OCI-LY7 (cell line): ENCODE results near the gene NTSR1. TPM values are rescaled to one million over a fixed set of nuclear protein-coding genes. Genes with fewer than 3 reads are reported as not detected.

Experiments
- BruUV-seq: library from RNA; stranded (reverse); fragments of 400-500 nt; replicated peaks from 2 replicates; lab custom pipeline; 2021; lab: Mats Ljungman, UMichigan
- CTCF ChIA-PET: fragments of 300-600 bp; sonication (Branson Sonifier 250); formaldehyde crosslinking; loops from one replicate; lab custom pipeline; 2022; ENCODE audit warnings: antibody characterized with exemption; ENCODE audit not compliant: unreplicated experiment; lab: Charles Lee
- POLR2A ChIA-PET: fragments of 300-600 bp; sonication (Branson Sonifier 250); formaldehyde crosslinking; loops from one replicate; lab custom pipeline; 2022; ENCODE audit warnings: antibody characterized with exemption; lab: Charles Lee
- DNase-seq: peaks from one replicate; pipeline ENCODE4 v3.0.0-alpha.2; 2015; ENCODE audit warnings: low spot score
- H2AFZ ChIP-seq: fragments of 200-600 bp; sonication (generic), shearing (Covaris generic); 2 replicates; pipeline ENCODE4 v1.6.1; 2014; ENCODE audit warnings: mild to moderate bottlenecking, antibody characterized with exemption, low read length, moderate library complexity
- H3K27ac ChIP-seq: fragments of 200-600 bp; sonication (generic); 2 replicates; pipeline ENCODE4 v1.5.1; 2014; ENCODE audit warnings: mixed run types, low read depth, mild to moderate bottlenecking, moderate library complexity, low read length, inconsistent platforms; ENCODE audit not compliant: poor library complexity, severe bottlenecking
- H3K36me3 ChIP-seq: fragments of 200-600 bp; sonication (generic); 2 replicates; pipeline ENCODE4 v1.6.1; 2014; ENCODE audit warnings: mild to moderate bottlenecking, antibody characterized with exemption, low read length, moderate library complexity, mixed read lengths; ENCODE audit not compliant: insufficient read depth
- H3K4me1 ChIP-seq: fragments of 200-600 bp; sonication (generic); 2 replicates; pipeline ENCODE4 v1.5.1; 2014; ENCODE audit warnings: mild to moderate bottlenecking, low read length; ENCODE audit not compliant: insufficient read depth, poor library complexity, severe bottlenecking
- H3K4me2 ChIP-seq: fragments of 200-600 bp; sonication (generic); 2 replicates; pipeline ENCODE4 v1.6.1; 2014; ENCODE audit warnings: mild to moderate bottlenecking, low read length
- H3K4me3 ChIP-seq: fragments of 200-600 bp; sonication (generic); 2 replicates; pipeline ENCODE4 v1.5.1; 2014; ENCODE audit warnings: mild to moderate bottlenecking, low read depth, low read length; ENCODE audit not compliant: poor library complexity, severe bottlenecking
- H3K79me2 ChIP-seq: fragments of 200-600 bp; sonication (generic); 2 replicates; pipeline ENCODE4 v1.6.1; 2016; ENCODE audit warnings: low read depth, mild to moderate bottlenecking, low read length, moderate library complexity, mixed read lengths; ENCODE audit not compliant: insufficient read depth
- H3K9me2 ChIP-seq: fragments of 200-600 bp; sonication (generic); 2 replicates; pipeline ENCODE4 v1.6.1; 2016; ENCODE audit warnings: mild to moderate bottlenecking, low read length, mixed read lengths; ENCODE audit not compliant: insufficient read depth
- H3K9me3 ChIP-seq: fragments of 200-600 bp; sonication (generic); 2 replicates; pipeline ENCODE4 v1.6.1; 2014; ENCODE audit warnings: mild to moderate bottlenecking, mixed run types, low read length, mixed read lengths
- H4K20me1 ChIP-seq: fragments of 200-600 bp; sonication (generic); 2 replicates; pipeline ENCODE4 v1.6.1; 2014; ENCODE audit warnings: mild to moderate bottlenecking, antibody characterized with exemption, low read length, moderate library complexity, mixed read lengths; ENCODE audit not compliant: insufficient read depth
- EZH2phosphoT487 ChIP-seq: fragments of 200-600 bp; sonication (generic); IDR thresholded peaks from 2 replicates; pipeline ENCODE4 v1.6.1; 2018; ENCODE audit warnings: low read depth, borderline replicate concordance, mild to moderate bottlenecking, mixed run types, antibody characterized with exemption, low read length, moderate library complexity, mixed read lengths
- intact Hi-C: fragments of 100-400 bp; cut with micrococcal nuclease; formaldehyde crosslinking; loops from one replicate; pipeline ENCODE4 v1.10.0; 2022; ENCODE audit not compliant: unreplicated experiment
- total RNA-seq, 2 experiments: library from RNA; depleted of rRNA in 1 of 2; stranded (reverse); fragments of >200 nt in 1 of 2; shearing (Covaris generic) in 1 of 2; gene quantifications; 2 replicates each; pipeline ENCODE4 v1.2.3, GENCODE V29; 2014 to 2022
- TF ChIP-seq, protein P1 (sequence below): fragments of 200-600 bp; sonication (generic); conservative IDR thresholded peaks from 2 replicates; pipeline ENCODE4 v1.5.1; 2014; ENCODE audit warnings: mild to moderate bottlenecking, antibody characterized with exemption, low read length, moderate library complexity, mixed read lengths

The NTSR1 gene
- total RNA-seq, 2 experiments from 2014 or later = not detected

DNA sequence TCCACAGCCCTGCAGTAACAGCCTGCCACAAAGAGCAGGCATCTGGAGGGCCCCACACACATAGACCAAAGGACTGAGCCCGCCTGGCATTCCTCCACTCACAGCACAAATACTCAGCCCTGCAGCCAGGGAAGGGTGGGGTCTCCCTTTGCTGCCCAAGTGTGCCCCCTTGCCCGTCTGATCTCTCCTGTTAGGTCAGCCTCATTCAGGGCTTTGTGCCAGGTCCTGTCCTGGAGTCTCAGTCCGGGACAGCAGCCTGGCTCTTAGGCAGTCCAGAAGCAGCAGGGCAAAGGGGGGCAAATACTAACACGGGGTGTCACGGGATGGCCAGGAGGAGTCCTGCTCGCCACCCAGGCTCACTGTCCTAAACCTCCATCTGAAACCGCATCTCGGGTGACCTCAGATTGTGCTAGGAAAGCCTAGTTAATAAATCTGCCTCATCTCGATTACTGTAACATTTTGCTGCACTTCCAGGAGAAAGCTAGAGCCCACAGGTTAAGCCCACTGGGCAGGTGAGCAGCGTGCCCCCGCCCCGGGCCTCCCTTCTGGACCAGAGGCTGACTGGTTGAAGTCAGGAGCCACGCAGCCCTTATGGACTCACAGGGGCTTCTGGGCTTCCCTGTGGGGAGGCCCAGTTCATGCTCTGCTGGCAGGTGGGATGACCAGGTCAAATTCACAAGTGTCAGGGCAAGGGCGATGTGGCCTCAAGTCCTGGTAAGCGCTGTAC is 92.8 kb downstream of the NTSR1 start:
- DNase-seq = no peak
- TF ChIP-seq, protein P1, sequence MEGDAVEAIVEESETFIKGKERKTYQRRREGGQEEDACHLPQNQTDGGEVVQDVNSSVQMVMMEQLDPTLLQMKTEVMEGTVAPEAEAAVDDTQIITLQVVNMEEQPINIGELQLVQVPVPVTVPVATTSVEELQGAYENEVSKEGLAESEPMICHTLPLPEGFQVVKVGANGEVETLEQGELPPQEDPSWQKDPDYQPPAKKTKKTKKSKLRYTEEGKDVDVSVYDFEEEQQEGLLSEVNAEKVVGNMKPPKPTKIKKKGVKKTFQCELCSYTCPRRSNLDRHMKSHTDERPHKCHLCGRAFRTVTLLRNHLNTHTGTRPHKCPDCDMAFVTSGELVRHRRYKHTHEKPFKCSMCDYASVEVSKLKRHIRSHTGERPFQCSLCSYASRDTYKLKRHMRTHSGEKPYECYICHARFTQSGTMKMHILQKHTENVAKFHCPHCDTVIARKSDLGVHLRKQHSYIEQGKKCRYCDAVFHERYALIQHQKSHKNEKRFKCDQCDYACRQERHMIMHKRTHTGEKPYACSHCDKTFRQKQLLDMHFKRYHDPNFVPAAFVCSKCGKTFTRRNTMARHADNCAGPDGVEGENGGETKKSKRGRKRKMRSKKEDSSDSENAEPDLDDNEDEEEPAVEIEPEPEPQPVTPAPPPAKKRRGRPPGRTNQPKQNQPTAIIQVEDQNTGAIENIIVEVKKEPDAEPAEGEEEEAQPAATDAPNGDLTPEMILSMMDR = no peak
- no peak for TF ChIP-seq EZH2phosphoT487
- Histone ChIP-seq H3K9me2 (no peaks in the 10 kb centered on the region), H2AFZ (no peak overlapping the region), H3K36me3 (peaks cover 46% of the 10 kb centered on the region), H3K9me3 (no peaks in the 10 kb centered on the region), H4K20me1 (no peaks in the 10 kb centered on the region), H3K4me2 (no peak overlapping the region), H3K79me2 (peaks cover 25% of the 10 kb centered on the region), H3K4me1 (peaks cover 30% of the 10 kb centered on the region), H3K4me3 (no peak overlapping the region), H3K27ac (no peak overlapping the region)
- POLR2A ChIA-PET = no interaction called here
- BruUV-seq = no TSS peak
- CTCF ChIA-PET = no interaction called here
- intact Hi-C loops = no loop called here

DNA sequence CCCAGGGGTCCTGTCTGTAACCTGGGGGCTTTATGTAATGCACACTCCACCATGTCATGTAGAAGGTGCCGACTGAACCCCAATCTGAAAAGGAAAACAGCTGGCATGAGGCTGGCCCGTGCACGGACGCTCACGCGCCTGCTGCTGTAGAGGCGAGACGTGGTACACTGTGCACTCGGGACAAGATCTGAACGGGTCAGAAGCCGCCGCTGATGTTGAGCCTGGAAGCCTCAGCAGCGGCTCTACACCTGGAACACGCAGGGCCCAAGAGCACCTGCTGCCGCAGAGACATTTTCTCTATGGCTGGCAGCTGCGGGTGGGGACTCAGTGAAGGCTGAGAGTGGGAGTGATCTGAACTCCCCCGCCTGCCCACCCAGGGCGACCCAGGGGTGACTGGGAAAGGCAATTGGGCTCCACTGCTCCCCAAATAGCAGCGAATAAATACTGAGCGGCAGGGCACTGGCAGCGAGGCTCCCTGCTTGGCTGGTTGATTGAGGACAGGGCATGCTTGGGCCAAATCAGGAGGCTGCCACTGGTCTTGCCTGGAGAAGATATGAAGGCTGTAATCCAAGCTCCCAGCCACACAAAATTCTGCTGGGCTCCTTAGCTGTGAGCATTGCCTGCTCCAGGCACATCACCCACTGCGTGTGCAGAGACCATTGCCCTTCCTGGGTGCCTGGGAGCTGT is 93.5 kb downstream of the NTSR1 start:
- DNase-seq = no peak
- peaks cover 52% of the 10 kb centered on the region for H3K36me3 ChIP-seq
- H2AFZ ChIP-seq = no peak overlapping the region
- intact Hi-C loops = no loop called here
- no peak overlapping the region for H3K4me2 ChIP-seq
- BruUV-seq = no TSS peak
- H3K27ac ChIP-seq = no peak overlapping the region
- no peaks in the 10 kb centered on the region for H4K20me1 ChIP-seq
- ChIA-PET CTCF (no interaction called here), POLR2A (interaction anchor here (0.6 kb wide), 1 partner anchor 152 kb away, joined by 4 read pairs; no protein-coding TSS in a partner anchor)
- no peak for TF ChIP-seq EZH2phosphoT487
- TF ChIP-seq, protein P1 = no peak
- no peaks in the 10 kb centered on the region for H3K9me2 ChIP-seq
- peaks cover 28% of the 10 kb centered on the region for H3K79me2 ChIP-seq
- no peak overlapping the region for H3K4me3 ChIP-seq
- no peaks in the 10 kb centered on the region for H3K9me3 ChIP-seq
- H3K4me1 ChIP-seq = peaks cover 33% of the 10 kb centered on the region
